GM12878 (cell line): Measurements from ENCODE around the gene IGLL5. TPM values are rescaled to one million over a fixed set of nuclear protein-coding genes. Genes with fewer than 3 reads are reported as not detected.

ENCODE experiments used
- ATAC-seq: fragments of 200-7000 bp; cut with Tn5 transposase; 3 replicates; pipeline ENCODE4 v1.9.1; 2020; ENCODE audit warnings: mild to moderate bottlenecking, moderate library complexity
- BruUV-seq: library from RNA; stranded (reverse); fragments of 400-500 nt; replicated peaks from 2 replicates; lab custom pipeline; 2021; lab: Mats Ljungman, UMichigan
- CTCF ChIA-PET: fragments of 300-600 bp; sonication (Branson Sonifier 250); formaldehyde crosslinking; extraction: SDS; loops from one replicate; lab custom pipeline; 2021; ENCODE audit warnings: inconsistent platforms; lab: Yijun Ruan, JAX
- POLR2A ChIA-PET: fragments of 350-600 bp; formaldehyde crosslinking; extraction: SDS; loops from one replicate; lab custom pipeline; 2021; ENCODE audit warnings: inconsistent platforms; lab: Charles Lee
- RAD21 ChIA-PET: fragments of 300-600 bp; sonication (Branson Sonifier 250); formaldehyde crosslinking; loops from one replicate; lab custom pipeline; 2023; ENCODE audit warnings: antibody characterized with exemption; ENCODE audit not compliant: unreplicated experiment; lab: Charles Lee
- SMC1A ChIA-PET: fragments of 300-600 bp; sonication (Branson Sonifier 250); formaldehyde crosslinking; loops from one replicate; lab custom pipeline; 2023; ENCODE audit not compliant: unreplicated experiment, uncharacterized antibody; lab: Charles Lee
- DNase-seq: peaks from one replicate; pipeline ENCODE4 v3.0.0-alpha.2; 2011; ENCODE audit warnings: low read depth, low spot score
- FAIRE-seq: peaks from 3 replicates; lab custom pipeline; 2011; peaks lifted over from hg19 to GRCh38; lab: Jason Lieb, UNC
- H2AFZ ChIP-seq: 2 replicates; pipeline ENCODE4 v1.6.0; 2011; ENCODE audit warnings: low read depth, low read length, control low read depth; ENCODE audit not compliant: control insufficient read depth
- H3K27ac ChIP-seq: 2 replicates; pipeline ENCODE4 v1.5.1; 2011; ENCODE audit warnings: control low read depth; ENCODE audit not compliant: control insufficient read depth, insufficient read depth
- H3K27me3 ChIP-seq, 2 experiments: replicated peaks in 1 of 2; 2 replicates each; pipeline versions ENCODE4 v1.6.0 to v1.6.1; 2011; ENCODE audit warnings: low read length in 1 of 2; ENCODE audit not compliant: control insufficient read depth in 2 of 2, insufficient read depth in 2 of 2
- H3K36me3 ChIP-seq, 2 experiments: 2 replicates each; pipeline ENCODE4 v1.5.1; 2011; ENCODE audit warnings: low read length in 1 of 2; ENCODE audit not compliant: control insufficient read depth in 2 of 2, insufficient read depth in 2 of 2
- H3K4me1 ChIP-seq: 2 replicates; pipeline ENCODE4 v1.6.1; 2011; ENCODE audit warnings: mild to moderate bottlenecking, low read length, moderate library complexity, mixed read lengths; ENCODE audit not compliant: control insufficient read depth, insufficient read depth
- H3K4me2 ChIP-seq: 2 replicates; pipeline ENCODE4 v1.6.0; 2011; ENCODE audit warnings: control low read depth; ENCODE audit not compliant: control insufficient read depth, insufficient read depth
- H3K4me3 ChIP-seq: fragments of 200-600 bp; sonication (generic); 2 replicates; pipeline ENCODE4 v1.5.1; 2016
- H3K79me2 ChIP-seq: 2 replicates; pipeline ENCODE4 v1.6.0; 2011; ENCODE audit warnings: low read length; ENCODE audit not compliant: control insufficient read depth, insufficient read depth
- H3K9ac ChIP-seq: 2 replicates; pipeline ENCODE4 v1.8.0; 2011; ENCODE audit warnings: low read length, control low read depth, mixed read lengths; ENCODE audit not compliant: control insufficient read depth, insufficient read depth
- H3K9me3 ChIP-seq: replicated peaks from 3 replicates; pipeline ENCODE4 v1.5.1; 2011; ENCODE audit warnings: mild to moderate bottlenecking, low read length; ENCODE audit not compliant: control insufficient read depth, insufficient read depth
- H4K20me1 ChIP-seq: 2 replicates; pipeline ENCODE4 v1.6.0; 2011; ENCODE audit not compliant: control insufficient read depth, insufficient read depth
- CBX3 ChIP-seq: fragments of 200-600 bp; sonication (generic); IDR thresholded peaks from 2 replicates; pipeline ENCODE4 v1.6.1; 2016; ENCODE audit warnings: low read depth, borderline replicate concordance
- E2F8 ChIP-seq: fragments of 450-650 bp; IDR thresholded peaks from 2 replicates; pipeline ENCODE4 v1.6.1; 2018; ENCODE audit warnings: mild to moderate bottlenecking, low read depth, moderate library complexity; ENCODE audit not compliant: partially characterized antibody
- EGR1 ChIP-seq, 2 experiments: IDR thresholded peaks; 1 replicate in 1 of 2; 2 replicates in 1 of 2; pipeline ENCODE4 v1.6.1; 2011 to 2012; ENCODE audit warnings: low read depth in 2 of 2, low read length in 2 of 2, borderline replicate concordance in 1 of 2, mild to moderate bottlenecking in 1 of 2, moderate library complexity in 1 of 2
- GABPA ChIP-seq: IDR thresholded peaks from 2 replicates; pipeline ENCODE4 v1.6.1; 2014; ENCODE audit warnings: antibody characterized with exemption, low read depth, mild to moderate bottlenecking, inconsistent platforms
- NFXL1 ChIP-seq: fragments of 450-650 bp; IDR thresholded peaks from 2 replicates; pipeline ENCODE4 v1.6.1; 2017; ENCODE audit warnings: antibody characterized with exemption, mild to moderate bottlenecking, borderline replicate concordance
- YBX1 ChIP-seq: fragments of 450-650 bp; IDR thresholded peaks from 2 replicates; pipeline ENCODE4 v1.6.1; 2016; ENCODE audit warnings: antibody characterized with exemption
- ZBTB4 ChIP-seq: fragments of 450-650 bp; formaldehyde crosslinking; IDR thresholded peaks from 2 replicates; pipeline ENCODE4 v1.4.0; 2022; ENCODE audit warnings: mild to moderate bottlenecking, moderate library complexity
- ZNF687 ChIP-seq: fragments of 450-650 bp; IDR thresholded peaks from 2 replicates; pipeline ENCODE4 v1.6.1; 2017; ENCODE audit warnings: mild to moderate bottlenecking, moderate library complexity
- ZSCAN29 ChIP-seq: fragments of 450-650 bp; IDR thresholded peaks from 2 replicates; pipeline ENCODE4 v1.6.1; 2017; ENCODE audit warnings: mild to moderate bottlenecking, moderate library complexity
- WGBS: methylation state at CpG from one replicate; pipeline ENCODE4 v1.1.6; 2016; ENCODE audit warnings: low lambda C conversion rate; ENCODE audit not compliant: insufficient replicate concordance, insufficient coverage; ENCODE audit errors: missing lambda C conversion rate; 5-methylcytosine and 5-hydroxymethylcytosine counted together
- in situ Hi-C: fragments of 300-500 bp; cut with MboI; formaldehyde crosslinking; loops from 9 replicates; pipeline ENCODE4 v1.14.3; 2018; ENCODE audit warnings: mixed read lengths
- intact Hi-C: fragments of 100-400 bp; cut with micrococcal nuclease; formaldehyde crosslinking; loops from one replicate; pipeline ENCODE4 v1.14.2; 2022; ENCODE audit not compliant: unreplicated experiment
- polyA plus RNA-seq, 11 experiments: library from polyadenylated mRNA; depleted of rRNA in 4 of 11; unstranded in 6 of 11; stranded (reverse) in 5 of 11; fragments of >200 nt; fragmentation: Nextera tagmentation in 4 of 11; fragmentation: Illumina TruSeq in 1 of 11; extraction: Ambion mirVana in 4 of 11; extraction: Trizol in 1 of 11; gene quantifications; 1 replicate in 1 of 11; 2 replicates in 10 of 11; pipeline versions ENCODE4 v1.2.1 to v1.2.3, GENCODE V29; 2011 to 2016; ENCODE audit warnings: inconsistent platforms in 2 of 11, missing spikeins in 2 of 11, low read depth in 1 of 11
- total RNA-seq, 4 experiments: library from RNA; depleted of rRNA in 3 of 4; stranded (reverse); fragments of >200 nt in 3 of 4; fragmentation: Illumina TruSeq in 1 of 4; extraction: Trizol in 1 of 4; gene quantifications; 2 replicates each; pipeline versions ENCODE4 v1.2.1 to v1.2.3, GENCODE V29; 2013 to 2021

The IGLL5 gene
- total and polyA plus RNA-seq, 10 of the 15 experiments (the other 5 are each of a cell fraction or from before 2014, with no cell fraction given) = not detected

- FAIRE-seq (no peak), DNase-seq (no peak), ATAC-seq (peak; percentile 2; the same call in 2 of the 3 replicates)
- WGBS = 0% methylated on average over 4 of the region's 5 CpGs
- CTCF ChIA-PET = interaction anchor here (1.3 to 12.5 kb wide), 9 partner anchors 11 to 287 kb away, joined by 3 to 551 read pairs (median 14); no protein-coding TSS in a partner anchor
- Histone ChIP-seq H3K36me3 (no peaks in the 10 kb centered on the region), H3K4me1 (no peaks in the 10 kb centered on the region), H2AFZ (no peak overlapping the region), H3K9ac (peak overlapping the region; percentile 54), H3K27ac (peak overlapping the region; percentile 73), H3K27me3 (no peaks in the 10 kb centered on the region), H3K9me3 (no peaks in the 10 kb centered on the region), H3K4me2 (0 out of 2 replicates have a peak overlapping the region, but pooled peaks have one; percentile 9), H3K79me2 (peaks cover 4% of the 10 kb centered on the region), H3K4me3 (no peak overlapping the region), H4K20me1 (no peaks in the 10 kb centered on the region)
- SMC1A ChIA-PET = interaction anchor here (1.6 to 2.4 kb wide), 10 partner anchors 10 to 97 kb away, joined by 6 to 56 read pairs (median 26); no protein-coding TSS in a partner anchor
- RAD21 ChIA-PET = interaction anchor here (0.6 to 2.5 kb wide), 11 partner anchors 10 to 98 kb away, joined by 3 to 255 read pairs (median 11); no protein-coding TSS in a partner anchor
- no TSS peak for BruUV-seq
- in situ Hi-C loops (no loop called here), intact Hi-C loops (loop anchor here (1.0 to 10.0 kb wide), 3 partner anchors 45 to 288 kb away; partner anchors contain the start of genes RAB36 and RSPH14)
- POLR2A ChIA-PET = interaction anchor here (1.6 to 2.1 kb wide), 5 partner anchors 45 to 97 kb away, joined by 9 to 125 read pairs (median 25); no protein-coding TSS in a partner anchor
- TF ChIP-seq ZBTB4 (CRISPR knock-in tag) = no peak
- TF ChIP-seq EGR1 (IDR thresholded peaks at IDR 0.05; ENCODE audit: borderline replicate concordance in 1 of 2, low read depth in 2 of 2, low read length in 2 of 2) = no peak
- TF ChIP-seq CBX3 = no peak
- TF ChIP-seq YBX1 = no peak
- no peak for TF ChIP-seq NFXL1
- no peak for TF ChIP-seq E2F8
- no peak for TF ChIP-seq GABPA
- no peak for TF ChIP-seq ZSCAN29
- no peak for TF ChIP-seq ZNF687
Observed at GRCh38 chr22:22856885-22857606, 30.6 kb upstream of the IGLL5 start.
